K562 (cell line): ENCODE data around the gene FOXJ1. TPM values are rescaled to one million over a fixed set of nuclear protein-coding genes. Genes with fewer than 3 reads are reported as not detected.

ENCODE experiments used
- ATAC-seq: fragments of 200-7000 bp; cut with Tn5 transposase; 3 replicates; pipeline ENCODE4 v1.9.1; 2020; ENCODE audit warnings: moderate library complexity
- BruUV-seq: library from RNA; stranded (reverse); fragments of 400-500 nt; replicated peaks from 2 replicates; lab custom pipeline; 2021; lab: Mats Ljungman, UMichigan
- CTCF ChIA-PET: fragments of 300-600 bp; formaldehyde crosslinking; extraction: SDS; loops from one replicate; lab custom pipeline; 2021; ENCODE audit warnings: low intra/inter-chr PET ratio; lab: Yijun Ruan, JAX
- POLR2A ChIA-PET: fragments of 300-600, 350-650 bp; sonication (Branson Sonifier 250); formaldehyde crosslinking; extraction: SDS; loops from one replicate; lab custom pipeline; 2021; ENCODE audit warnings: antibody characterized with exemption, inconsistent platforms; lab: Yijun Ruan, JAX
- DNase-seq, 4 experiments: peaks; one replicate each; pipeline versions ENCODE4 v3.0.0 to v3.0.0-alpha.2; 2011 to 2018; ENCODE audit warnings: low spot score in 3 of 4, mixed read lengths in 3 of 4; ENCODE audit errors: extremely low read depth in 1 of 4
- FAIRE-seq: peaks from 2 replicates; lab custom pipeline; 2011; peaks lifted over from hg19 to GRCh38; lab: Jason Lieb, UNC
- H2AFZ ChIP-seq: 2 replicates; pipeline ENCODE4 v1.6.0; 2011; ENCODE audit warnings: low read depth, low read length, control low read depth, inconsistent platforms
- H3K27ac ChIP-seq: fragments of 200-600 bp; 3 replicates; pipeline ENCODE4 v1.8.0; 2011; ENCODE audit warnings: low read depth, mild to moderate bottlenecking, control low read depth, inconsistent platforms, low read length, moderate library complexity, mixed read lengths; ENCODE audit errors: extremely low read depth
- H3K27me3 ChIP-seq, 2 experiments: fragments of 300-600 bp in 1 of 2; 2 replicates in 1 of 2; 3 replicates in 1 of 2; pipeline versions ENCODE4 v1.6.0 to v1.8.0; 2011; ENCODE audit warnings: inconsistent platforms in 2 of 2, low read length in 2 of 2, mild to moderate bottlenecking in 1 of 2, mixed read lengths in 1 of 2, moderate library complexity in 1 of 2; ENCODE audit not compliant: control insufficient read depth in 2 of 2, insufficient read depth in 2 of 2
- H3K36me3 ChIP-seq: fragments of 300-600 bp; 3 replicates; pipeline ENCODE4 v1.8.0; 2011; ENCODE audit warnings: mild to moderate bottlenecking, low read length, inconsistent platforms; ENCODE audit not compliant: control insufficient read depth, insufficient read depth
- H3K4me1 ChIP-seq, 2 experiments: fragments of 200-600 bp in 1 of 2; replicated peaks in 1 of 2; 2 replicates in 1 of 2; 3 replicates in 1 of 2; pipeline versions ENCODE4 v1.5.1 to v1.8.0; 2011; ENCODE audit warnings: inconsistent platforms in 2 of 2, low read length in 2 of 2, mild to moderate bottlenecking in 1 of 2, mixed read lengths in 1 of 2, moderate library complexity in 1 of 2; ENCODE audit not compliant: control insufficient read depth in 2 of 2, insufficient read depth in 2 of 2
- H3K4me2 ChIP-seq: 2 replicates; pipeline ENCODE4 v1.6.1; 2011; ENCODE audit warnings: low read length, control low read depth, inconsistent platforms, mixed read lengths; ENCODE audit not compliant: insufficient read depth
- H3K4me3 ChIP-seq: fragments of 200-600 bp; sonication (generic), shearing (Covaris generic); 2 replicates; pipeline ENCODE4 v1.5.1; 2016; ENCODE audit warnings: control low read depth, inconsistent platforms
- H3K79me2 ChIP-seq: fragments of 200-600 bp; 3 replicates; pipeline ENCODE4 v1.8.0; 2011; ENCODE audit warnings: low read length, inconsistent platforms; ENCODE audit not compliant: control insufficient read depth, insufficient read depth
- H3K9ac ChIP-seq, 2 experiments: 2 replicates each; pipeline versions ENCODE4 v1.6.0 to v1.6.1; 2011; ENCODE audit warnings: low read depth in 2 of 2, low read length in 2 of 2, control low read depth in 1 of 2, inconsistent platforms in 1 of 2, mild to moderate bottlenecking in 1 of 2, mixed read lengths in 1 of 2; ENCODE audit not compliant: insufficient read depth in 1 of 2
- H3K9me1 ChIP-seq: one replicate; pipeline ENCODE4 v1.6.0; 2011; ENCODE audit warnings: inconsistent platforms, mild to moderate bottlenecking, low read length, moderate library complexity; ENCODE audit not compliant: control insufficient read depth, insufficient read depth
- H3K9me3 ChIP-seq: replicated peaks from 2 replicates; pipeline ENCODE4 v1.5.1; 2011; ENCODE audit warnings: low read depth, low read length, inconsistent platforms; ENCODE audit not compliant: control insufficient read depth, insufficient read depth
- H4K20me1 ChIP-seq: replicated peaks from 2 replicates; pipeline ENCODE4 v1.6.1; 2011; ENCODE audit warnings: low read length, inconsistent platforms, mixed read lengths; ENCODE audit not compliant: control insufficient read depth, insufficient read depth
- EHMT2 ChIP-seq: fragments of 450-650 bp; IDR thresholded peaks from 2 replicates; pipeline ENCODE4 v1.6.1; 2018; ENCODE audit warnings: antibody characterized with exemption
- GATAD2B ChIP-seq: fragments of 450-650 bp; IDR thresholded peaks from 2 replicates; pipeline ENCODE4 v1.6.1; 2017; ENCODE audit warnings: mild to moderate bottlenecking, borderline replicate concordance
- RAD21 ChIP-seq, 2 experiments: fragments of 250-450 bp in 1 of 2; fragments of 450-650 bp in 1 of 2; sonication (Bioruptor Pico) in 1 of 2; formaldehyde crosslinking in 1 of 2; IDR thresholded peaks in 1 of 2; conservative IDR thresholded peaks in 1 of 2; 2 replicates each; pipeline versions ENCODE4 v1.4.0 to v1.8.0; 2020 to 2022; ENCODE audit warnings: mild to moderate bottlenecking in 2 of 2, moderate library complexity in 1 of 2
- RBM15 ChIP-seq: fragments of 200-400 bp; formaldehyde crosslinking; IDR thresholded peaks from 2 replicates; pipeline ENCODE4 v1.6.1; 2018; ENCODE audit warnings: mild to moderate bottlenecking, low read length, moderate library complexity; ENCODE audit not compliant: insufficient read depth
- SPI1 ChIP-seq: IDR thresholded peaks from 2 replicates; pipeline ENCODE4 v1.6.1; 2011; ENCODE audit warnings: low read depth, low read length, control low read depth, borderline replicate concordance
- WGBS: fragments of 100-300 bp; shearing (Covaris generic); methylation state at CpG from one replicate; pipeline ENCODE4 v1.1.6; 2016; ENCODE audit warnings: low coverage, mixed read lengths; ENCODE audit not compliant: insufficient coverage; ENCODE audit errors: missing lambda C conversion rate; 5-methylcytosine and 5-hydroxymethylcytosine counted together
- in situ Hi-C: fragments of 300-500 bp; cut with MboI; formaldehyde crosslinking; loops from 4 replicates; pipeline ENCODE4 v1.15.0; 2018; ENCODE audit warnings: inconsistent platforms, mixed read lengths
- intact Hi-C: fragments of 100-400 bp; cut with micrococcal nuclease; formaldehyde crosslinking; loops from 2 replicates; pipeline ENCODE4 v1.14.2; 2022
- polyA plus RNA-seq, 8 experiments: library from polyadenylated mRNA; depleted of rRNA in 4 of 8; stranded (reverse) in 5 of 8; unstranded in 3 of 8; fragments of >200 nt; fragmentation: Nextera tagmentation in 2 of 8; fragmentation: Illumina TruSeq in 1 of 8; extraction: Ambion mirVana in 2 of 8; extraction: Trizol in 1 of 8; gene quantifications; 2 replicates each; pipeline versions ENCODE4 v1.2.1 to v1.2.3, GENCODE V29; 2011 to 2014; ENCODE audit warnings: inconsistent platforms in 1 of 8, missing spikeins in 1 of 8
- total RNA-seq, 7 experiments: library from RNA; depleted of rRNA in 6 of 7; stranded (reverse); fragments of >200 nt in 6 of 7; fragmentation: Illumina TruSeq in 2 of 7; extraction: Trizol in 2 of 7; gene quantifications; 2 replicates each; pipeline versions ENCODE4 v1.2.1 to v1.2.3, GENCODE V29; 2011 to 2021; ENCODE audit warnings: low replicate concordance in 1 of 7

The FOXJ1 gene
- total and polyA plus RNA-seq, 9 of the 15 experiments (the other 6 are each of a cell fraction or from before 2014, with no cell fraction given): 0.07 TPM; not detected in 8

GRCh38 chr17:76106703-76107102 is 34.3 kb downstream of the FOXJ1 start (continued):
- no peak for TF ChIP-seq RAD21 (CRISPR knock-in tag; conservative IDR thresholded peaks at IDR 0.05 in 1 of 2, IDR thresholded peaks at IDR 0.05 in 1 of 2)
- TF ChIP-seq GATAD2B: no peak

GRCh38 chr17:76104896-76105231 is 36.2 kb downstream of the FOXJ1 start:
- Histone ChIP-seq H3K27me3 (no peaks in the 10 kb centered on the region), H3K36me3 (peaks cover 18% of the 10 kb centered on the region; the same call in 2 of the 3 replicates), H3K9me1 (peaks cover 2% of the 10 kb centered on the region), H3K4me3 (no peak overlapping the region), H3K4me1 (peaks cover 12 to 15% of the 10 kb centered on the region in 2 experiments), H3K9me3 (no peaks in the 10 kb centered on the region), H3K9ac (no peak overlapping the region), H3K4me2 (no peak overlapping the region), H4K20me1 (no peaks in the 10 kb centered on the region), H2AFZ (0 out of 2 replicates have a peak overlapping the region, but pooled peaks have one; percentile 34), H3K79me2 (peaks cover 11% of the 10 kb centered on the region), H3K27ac (no peak overlapping the region)
- FAIRE-seq (no peak), ATAC-seq (no peak), DNase-seq (no peak)
- ChIA-PET CTCF (no interaction called here), POLR2A (interaction anchor here (1.0 kb wide), 1 partner anchor 14 kb away, joined by 5 read pairs; no protein-coding TSS in a partner anchor)
- BruUV-seq: no TSS peak
- in situ Hi-C loops (no loop called here), intact Hi-C loops (no loop called here)
- WGBS: 96% methylated on average over 5 of the region's 5 CpGs
- TF ChIP-seq SPI1 (0 out of 2 replicates have a peak, but pooled peaks have one; percentile 15), RBM15 (no peak), EHMT2 (no peak)
